B cell (primary cell): ENCODE results near the gene BYSL. TPM values are rescaled to one million over a fixed set of nuclear protein-coding genes. Genes with fewer than 3 reads are reported as not detected.

Source experiments
- ATAC-seq: fragments of 200-7000 bp; cut with Tn5 transposase; one replicate; pipeline ENCODE4 v1.10.0; 2021; ENCODE audit warnings: low read depth, mild to moderate bottlenecking, moderate number of reproducible peaks, moderate library complexity
- CTCF ChIA-PET: fragments of 350-600 bp; sonication (Branson Sonifier 250); formaldehyde crosslinking; loops from one replicate; lab custom pipeline; 2021; ENCODE audit warnings: antibody characterized with exemption, inconsistent platforms; lab: Charles Lee
- POLR2A ChIA-PET: fragments of 350-600 bp; sonication (Branson Sonifier 250); formaldehyde crosslinking; loops from one replicate; lab custom pipeline; 2021; ENCODE audit warnings: antibody characterized with exemption; lab: Charles Lee
- DNase-seq: peaks from one replicate; pipeline ENCODE4 v3.0.0; 2013
- H2AFZ ChIP-seq: 2 replicates; pipeline ENCODE4 v1.6.1; 2012; ENCODE audit warnings: mild to moderate bottlenecking, low read depth, low read length; ENCODE audit not compliant: insufficient read depth, poor library complexity, severe bottlenecking
- H3K27ac ChIP-seq, 2 donors: 1 replicate in 1 of 2; 2 replicates in 1 of 2; pipeline ENCODE4 v1.5.1; 2012 to 2013; ENCODE audit warnings: low read length in 2 of 2, mild to moderate bottlenecking in 2 of 2, moderate library complexity in 1 of 2
- H3K27me3 ChIP-seq, 4 experiments: fragments of 200-600 bp in 1 of 4; sonication (generic) in 1 of 4; replicated peaks in 1 of 4; 1 replicate in 2 of 4; 2 replicates in 2 of 4; pipeline versions ENCODE4 v1.6.1 to v1.7.0; 2013 to 2016; ENCODE audit warnings: low read length in 3 of 4, mild to moderate bottlenecking in 2 of 4, mixed read lengths in 1 of 4, moderate library complexity in 1 of 4; ENCODE audit not compliant: insufficient read depth in 4 of 4, control insufficient read depth in 3 of 4; ENCODE audit errors: control extremely low read depth in 1 of 4
- H3K36me3 ChIP-seq, 2 experiments: replicated peaks in 1 of 2; 1 replicate in 1 of 2; 2 replicates in 1 of 2; pipeline versions ENCODE4 v1.6.1 to v1.7.1; 2013; ENCODE audit warnings: low read length in 1 of 2; ENCODE audit not compliant: insufficient read depth in 2 of 2, control insufficient read depth in 1 of 2; ENCODE audit errors: control extremely low read depth in 1 of 2, extremely low read depth in 1 of 2
- H3K4me1 ChIP-seq, 2 donors: fragments of 200-600 bp in 1 of 2; sonication (generic) in 1 of 2; 1 replicate in 1 of 2; 2 replicates in 1 of 2; pipeline versions ENCODE4 v1.5.1 to v1.6.1; 2013 to 2017; ENCODE audit warnings: low read length in 2 of 2; ENCODE audit not compliant: control insufficient read depth in 2 of 2, insufficient read depth in 2 of 2
- H3K4me2 ChIP-seq: replicated peaks from 2 replicates; pipeline ENCODE3; 2012; ENCODE audit warnings: mild to moderate bottlenecking, low read depth, low read length; ENCODE audit not compliant: poor library complexity, severe bottlenecking
- H3K4me3 ChIP-seq, 5 experiments: fragments of 200-600 bp in 1 of 5; sonication (generic) in 1 of 5; 1 replicate in 3 of 5; 2 replicates in 2 of 5; pipeline versions ENCODE4 v1.5.1 to v1.7.0; 2011 to 2016; ENCODE audit warnings: low read length in 4 of 5, mild to moderate bottlenecking in 4 of 5, low read depth in 2 of 5, control low read depth in 1 of 5, moderate library complexity in 1 of 5; ENCODE audit not compliant: insufficient read depth in 1 of 5; ENCODE audit errors: control extremely low read depth in 1 of 5, extremely low read depth in 1 of 5
- H3K79me2 ChIP-seq: fragments of 200-600 bp; sonication (generic); one replicate; pipeline ENCODE4 v1.6.0; 2016; ENCODE audit warnings: low read length; ENCODE audit not compliant: control insufficient read depth, insufficient read depth
- H3K9ac ChIP-seq: fragments of 200-600 bp; sonication (generic); 2 replicates; pipeline ENCODE4 v1.6.1; 2017; ENCODE audit warnings: mild to moderate bottlenecking, low read length, moderate library complexity
- H3K9me3 ChIP-seq, 3 donors: one replicate each; pipeline versions ENCODE4 v1.6.1 to v1.7.1; 2013; ENCODE audit warnings: low read length in 2 of 3; ENCODE audit not compliant: control insufficient read depth in 2 of 3, insufficient read depth in 1 of 3; ENCODE audit errors: control extremely low read depth in 1 of 3
- H4K20me1 ChIP-seq: 2 replicates; pipeline ENCODE4 v1.6.0; 2012; ENCODE audit warnings: mild to moderate bottlenecking, low read length; ENCODE audit not compliant: insufficient read depth, control insufficient read depth, poor library complexity, severe bottlenecking
- H3K27ac Mint-ChIP-seq: one replicate; pipeline ENCODE4 v1.8.0; 2021; ENCODE audit warnings: mixed read lengths
- H3K27me3 Mint-ChIP-seq: one replicate; pipeline ENCODE4 v1.8.0; 2021; ENCODE audit warnings: mixed read lengths
- H3K4me1 Mint-ChIP-seq: one replicate; pipeline ENCODE4 v1.8.0; 2021; ENCODE audit warnings: mixed read lengths
- H3K4me3 Mint-ChIP-seq: one replicate; pipeline ENCODE4 v1.8.0; 2021; ENCODE audit warnings: mixed read lengths
- H3K9me3 Mint-ChIP-seq: one replicate; pipeline ENCODE4 v1.8.0; 2022; ENCODE audit warnings: mixed read lengths; ENCODE audit not compliant: insufficient read depth
- EZH2 ChIP-seq: IDR thresholded peaks from 2 replicates; pipeline ENCODE4 v1.6.1; 2012; ENCODE audit warnings: borderline replicate concordance, low read depth, mild to moderate bottlenecking, moderate library complexity, low read length; ENCODE audit not compliant: insufficient read depth, poor library complexity, severe bottlenecking
- WGBS: methylation state at CpG from one replicate; pipeline ENCODE4 v1.1.5; 2013; ENCODE audit warnings: missing lambda C conversion rate; ENCODE audit not compliant: insufficient coverage; 5-methylcytosine and 5-hydroxymethylcytosine counted together
- intact Hi-C: fragments of 100-400 bp; cut with micrococcal nuclease; formaldehyde crosslinking; loops from one replicate; pipeline ENCODE4 v1.10.0; 2022
- polyA plus RNA-seq: library from polyadenylated mRNA; depleted of rRNA; stranded (reverse); fragments of >200 nt; gene quantifications from 2 replicates; pipeline ENCODE4 v1.2.3, GENCODE V29; 2012
- total RNA-seq, 2 donors: library from RNA; stranded (reverse); fragments of 120-200 nt in 1 of 2; gene quantifications; 1 replicate in 1 of 2; 2 replicates in 1 of 2; pipeline versions ENCODE4 v1.2.3 to v1.2.4, GENCODE V29; 2013 to 2022
- TF ChIP-seq, protein P1 (sequence below): fragments of 200-600 bp; IDR thresholded peaks from one replicate; pipeline ENCODE4 v1.8.0; 2022; ENCODE audit warnings: antibody characterized with exemption, mild to moderate bottlenecking

Gene BYSL
- total and polyA plus RNA-seq, 2 donors (not counting 1 experiment from before 2014, with no cell fraction given), result 6.0 to 11.1 TPM

- Histone ChIP-seq H3K9me3 (no peaks in the 10 kb centered on the region), H4K20me1 (peaks cover 96% of the 10 kb centered on the region), H3K4me3 (no peak overlapping the region), H2AFZ (no peak overlapping the region), H3K9ac (no peak overlapping the region), H3K79me2 (peaks cover 95% of the 10 kb centered on the region), H3K27me3 (no peaks in the 10 kb centered on the region), H3K4me2 (no peak overlapping the region), H3K27ac (no peak overlapping the region), H3K4me1 (no peaks in the 10 kb centered on the region), H3K36me3 (peaks cover 3 to 23% of the 10 kb centered on the region in 2 experiments)
- no peak overlapping the region for H3K4me3 Mint-ChIP-seq
- no peaks in the 10 kb centered on the region for H3K9me3 Mint-ChIP-seq
- ATAC-seq (no peak), DNase-seq (no peak)
- WGBS, result 100% methylated on average over 2 of the region's 4 CpGs
- intact Hi-C loops, result no loop called here
- H3K4me1 Mint-ChIP-seq, result peaks cover 30% of the 10 kb centered on the region
- POLR2A ChIA-PET, result no interaction called here
- TF ChIP-seq, protein P1, sequence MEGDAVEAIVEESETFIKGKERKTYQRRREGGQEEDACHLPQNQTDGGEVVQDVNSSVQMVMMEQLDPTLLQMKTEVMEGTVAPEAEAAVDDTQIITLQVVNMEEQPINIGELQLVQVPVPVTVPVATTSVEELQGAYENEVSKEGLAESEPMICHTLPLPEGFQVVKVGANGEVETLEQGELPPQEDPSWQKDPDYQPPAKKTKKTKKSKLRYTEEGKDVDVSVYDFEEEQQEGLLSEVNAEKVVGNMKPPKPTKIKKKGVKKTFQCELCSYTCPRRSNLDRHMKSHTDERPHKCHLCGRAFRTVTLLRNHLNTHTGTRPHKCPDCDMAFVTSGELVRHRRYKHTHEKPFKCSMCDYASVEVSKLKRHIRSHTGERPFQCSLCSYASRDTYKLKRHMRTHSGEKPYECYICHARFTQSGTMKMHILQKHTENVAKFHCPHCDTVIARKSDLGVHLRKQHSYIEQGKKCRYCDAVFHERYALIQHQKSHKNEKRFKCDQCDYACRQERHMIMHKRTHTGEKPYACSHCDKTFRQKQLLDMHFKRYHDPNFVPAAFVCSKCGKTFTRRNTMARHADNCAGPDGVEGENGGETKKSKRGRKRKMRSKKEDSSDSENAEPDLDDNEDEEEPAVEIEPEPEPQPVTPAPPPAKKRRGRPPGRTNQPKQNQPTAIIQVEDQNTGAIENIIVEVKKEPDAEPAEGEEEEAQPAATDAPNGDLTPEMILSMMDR, result no peak
- no peak for TF ChIP-seq EZH2
- no peak overlapping the region for H3K27ac Mint-ChIP-seq
- CTCF ChIA-PET, result no interaction called here
- H3K27me3 Mint-ChIP-seq, result no peaks in the 10 kb centered on the region
Measured at GRCh38 chr6:41957117-41957516, 35.8 kb downstream of the BYSL start.

GRCh38 chr6:41958022-41958856 lies 36.9 kb downstream of the BYSL start:
- Histone ChIP-seq H3K4me3 (no peak overlapping the region), H3K9me3 (no peaks in the 10 kb centered on the region), H2AFZ (no peak overlapping the region), H3K27me3 (no peaks in the 10 kb centered on the region), H3K9ac (no peak overlapping the region), H4K20me1 (peaks cover 97% of the 10 kb centered on the region), H3K27ac (peak overlapping the region in 1 of 2 donors; percentile 15), H3K4me2 (no peak overlapping the region), H3K36me3 (peaks cover 0 to 19% of the 10 kb centered on the region in 2 experiments), H3K4me1 (no peaks in the 10 kb centered on the region), H3K79me2 (peaks cover 95% of the 10 kb centered on the region)
- Mint-ChIP-seq H3K4me1 (peaks cover 32% of the 10 kb centered on the region), H3K4me3 (no peak overlapping the region), H3K27me3 (no peaks in the 10 kb centered on the region), H3K27ac (peak overlapping the region; percentile 28), H3K9me3 (no peaks in the 10 kb centered on the region)
- DNase-seq, result no peak
- intact Hi-C loops, result no loop called here
- ChIA-PET POLR2A (interaction anchor here (0.6 kb wide), 2 partner anchors 568 to 1498 kb away, joined by 3 to 5 read pairs; no protein-coding TSS in a partner anchor), CTCF (no interaction called here)
- 78% methylated on average over 2 of the region's 6 CpGs for WGBS
- TF ChIP-seq EZH2, result no peak
- ATAC-seq, result no peak
